HepG2 (cell line): ENCODE data around the gene OSBPL3. TPM values are rescaled to one million over a fixed set of nuclear protein-coding genes. Genes with fewer than 3 reads are reported as not detected.

Source experiments
- ATAC-seq: fragments of 200-7000 bp; cut with Tn5 transposase; 3 replicates; pipeline ENCODE4 v1.9.1; 2020; ENCODE audit warnings: mild to moderate bottlenecking, moderate library complexity
- BruUV-seq: library from RNA; stranded (reverse); fragments of 400-500 nt; replicated peaks from 2 replicates; lab custom pipeline; 2021; lab: Mats Ljungman, UMichigan
- CTCF ChIA-PET: fragments of 300-600 bp; formaldehyde crosslinking; extraction: SDS; loops from one replicate; lab custom pipeline; 2021; ENCODE audit warnings: low total read pairs, inconsistent platforms, low intra/inter-chr PET ratio; lab: Yijun Ruan, JAX
- POLR2A ChIA-PET: fragments of 350-600 bp; sonication (Branson Sonifier 250); formaldehyde crosslinking; loops from one replicate; lab custom pipeline; 2020; ENCODE audit warnings: antibody characterized with exemption, inconsistent platforms; lab: Yijun Ruan, JAX
- DNase-seq: peaks from one replicate; pipeline ENCODE4 v3.0.0-alpha.2; 2015; ENCODE audit warnings: low spot score
- FAIRE-seq: peaks from 3 replicates; lab custom pipeline; 2011; peaks lifted over from hg19 to GRCh38; lab: Jason Lieb, UNC
- H2AFZ ChIP-seq: one replicate; pipeline ENCODE4 v1.6.1; 2011; ENCODE audit warnings: low read length, inconsistent platforms
- H3K27ac ChIP-seq: fragments of 300-600 bp; 3 replicates; pipeline ENCODE4 v1.8.0; 2011; ENCODE audit warnings: mixed run types, mild to moderate bottlenecking, mixed read lengths, low read length, inconsistent platforms; ENCODE audit not compliant: insufficient read depth; ENCODE audit errors: extremely low read length
- H3K27me3 ChIP-seq, 2 experiments: fragments of 200-600 bp in 1 of 2; 2 replicates in 1 of 2; 3 replicates in 1 of 2; pipeline versions ENCODE4 v1.6.0 to v1.8.0; 2011; ENCODE audit warnings: low read length in 2 of 2, mild to moderate bottlenecking in 2 of 2, moderate library complexity in 2 of 2, inconsistent platforms in 1 of 2; ENCODE audit not compliant: insufficient read depth in 2 of 2, control insufficient read depth in 1 of 2
- H3K36me3 ChIP-seq, 2 experiments: fragments of 200-600 bp in 1 of 2; replicated peaks in 1 of 2; 2 replicates in 1 of 2; 3 replicates in 1 of 2; pipeline versions ENCODE4 v1.5.1 to v1.8.0; 2011; ENCODE audit warnings: low read length in 2 of 2, inconsistent platforms in 1 of 2; ENCODE audit not compliant: insufficient read depth in 2 of 2, control insufficient read depth in 1 of 2
- H3K4me1 ChIP-seq: 2 replicates; pipeline ENCODE4 v1.5.1; 2012; ENCODE audit warnings: low read length, inconsistent platforms; ENCODE audit not compliant: insufficient read depth
- H3K4me2 ChIP-seq: 2 replicates; pipeline ENCODE4 v1.6.0; 2011; ENCODE audit warnings: low read depth, low read length, inconsistent platforms
- H3K4me3 ChIP-seq, 3 experiments: fragments of 200-600 bp in 1 of 3; sonication (generic), shearing (Covaris generic) in 1 of 3; replicated peaks in 1 of 3; 2 replicates each; pipeline ENCODE4 v1.5.1; 2011 to 2016; ENCODE audit warnings: low read length in 3 of 3, inconsistent platforms in 2 of 3, low read depth in 2 of 3, mild to moderate bottlenecking in 2 of 3, control low read depth in 1 of 3, mixed read lengths in 1 of 3; ENCODE audit not compliant: insufficient read depth in 1 of 3
- H3K79me2 ChIP-seq: one replicate; pipeline ENCODE4 v1.6.1; 2011; ENCODE audit warnings: low read length, inconsistent platforms; ENCODE audit not compliant: insufficient read depth
- H3K9ac ChIP-seq: 2 replicates; pipeline ENCODE4 v1.6.0; 2011; ENCODE audit warnings: mild to moderate bottlenecking, low read depth, low read length, inconsistent platforms; ENCODE audit not compliant: insufficient read depth
- H3K9me3 ChIP-seq: 2 replicates; pipeline ENCODE4 v1.5.1; 2012; ENCODE audit warnings: mild to moderate bottlenecking, low read length
- H4K20me1 ChIP-seq: 2 replicates; pipeline ENCODE4 v1.6.0; 2011; ENCODE audit warnings: inconsistent platforms, mild to moderate bottlenecking, low read length, moderate library complexity; ENCODE audit not compliant: insufficient read depth
- ETV6 ChIP-seq: sonication (generic); formaldehyde crosslinking; conservative IDR thresholded peaks from 2 replicates; pipeline ENCODE4 v1.4.0; 2020; ENCODE audit warnings: missing genetic modification reagents
- GATAD1 ChIP-seq: IDR thresholded peaks from 2 replicates; pipeline ENCODE4 v1.6.1; 2016; ENCODE audit warnings: missing genetic modification reagents, missing compliant biosample characterization
- TOPORS ChIP-seq: sonication (generic); formaldehyde crosslinking; IDR thresholded peaks from 2 replicates; pipeline ENCODE4 v1.8.0; 2023; ENCODE audit warnings: mild to moderate bottlenecking, missing genetic modification reagents
- ZNF160 ChIP-seq: sonication (generic); formaldehyde crosslinking; IDR thresholded peaks from 2 replicates; pipeline ENCODE4 v1.8.0; 2022; ENCODE audit warnings: mild to moderate bottlenecking, inconsistent platforms, missing genetic modification reagents
- ZNF274 ChIP-seq: sonication (generic); formaldehyde crosslinking; IDR thresholded peaks from 2 replicates; pipeline ENCODE4 v1.5.1; 2020; ENCODE audit warnings: mild to moderate bottlenecking, missing genetic modification reagents
- ZNF788 ChIP-seq: sonication (generic); formaldehyde crosslinking; IDR thresholded peaks from 2 replicates; pipeline ENCODE4 v1.5.0; 2020; ENCODE audit warnings: mild to moderate bottlenecking, missing genetic modification reagents, borderline replicate concordance
- WGBS: methylation state at CpG from one replicate; pipeline ENCODE4 v1.1.6; 2017; ENCODE audit warnings: low lambda C conversion rate; 5-methylcytosine and 5-hydroxymethylcytosine counted together
- in situ Hi-C: cut with HindIII; loops from 2 replicates; pipeline ENCODE4 v1.10.0; 2017; ENCODE audit warnings: low pct_unique_long_range_greater_than_20kb; ENCODE audit not compliant: extremely low pct_ligation_motif_present
- intact Hi-C: fragments of 100-400 bp; cut with micrococcal nuclease; formaldehyde crosslinking; loops from one replicate; pipeline ENCODE4 v1.10.0; 2022; ENCODE audit not compliant: unreplicated experiment
- polyA plus RNA-seq, 8 experiments: library from polyadenylated mRNA; depleted of rRNA in 3 of 8; stranded (reverse) in 7 of 8; unstranded in 1 of 8; fragments of >200 nt; fragmentation: Illumina TruSeq in 4 of 8; extraction: Trizol in 4 of 8; gene quantifications; 2 replicates each; pipeline versions ENCODE4 v1.2.1 to v1.2.3, GENCODE V29; 2011 to 2016; ENCODE audit warnings: low read depth in 4 of 8, missing spikeins in 1 of 8, mixed read lengths in 1 of 8; ENCODE audit not compliant: insufficient read depth in 1 of 8
- total RNA-seq, 5 experiments: library from RNA; depleted of rRNA; stranded (reverse); fragments of >200 nt; fragmentation: Illumina TruSeq; extraction: Trizol; gene quantifications; 2 replicates each; pipeline ENCODE4 v1.2.3, GENCODE V29; 2016; ENCODE audit warnings: low read depth in 1 of 5
- TF ChIP-seq, protein P1 (sequence below): sonication (generic); formaldehyde crosslinking; conservative IDR thresholded peaks from 2 replicates; pipeline ENCODE4 v1.8.0; 2022; ENCODE audit warnings: low read depth, missing genetic modification reagents
- TF ChIP-seq, protein P2 (sequence below): sonication (generic); formaldehyde crosslinking; IDR thresholded peaks from 2 replicates; pipeline ENCODE4 v1.8.0; 2022; ENCODE audit warnings: mild to moderate bottlenecking, missing genetic modification reagents; ENCODE audit not compliant: insufficient replicate concordance
- TF ChIP-seq, protein P3 (sequence below): sonication (generic); formaldehyde crosslinking; IDR thresholded peaks from 2 replicates; pipeline ENCODE4; 2020; ENCODE audit warnings: missing genetic modification reagents, mild to moderate bottlenecking, borderline replicate concordance

Gene OSBPL3
- total and polyA plus RNA-seq, 2 of the 13 experiments (the other 11 are each of a cell fraction or from before 2014, with no cell fraction given), result 8.8 to 28.9 TPM

DNA sequence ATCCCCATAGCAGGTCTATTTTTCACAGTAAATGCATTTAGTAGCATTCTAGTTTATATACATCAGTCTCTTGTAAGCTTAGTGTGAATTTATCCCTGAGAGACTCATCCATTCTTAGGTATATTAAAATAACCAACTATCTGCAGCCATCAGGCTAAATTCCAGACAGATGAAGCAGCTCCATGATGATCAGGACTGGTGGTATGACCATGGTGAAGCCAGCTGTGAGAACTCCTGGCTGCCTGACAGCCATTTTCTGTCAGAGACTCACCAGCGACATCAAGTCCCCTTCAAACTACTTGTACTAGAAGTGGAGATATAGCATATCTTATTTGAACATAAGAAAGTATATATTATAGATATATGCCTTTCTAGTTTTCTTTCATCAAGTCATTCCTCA is 152.4 kb downstream of the OSBPL3 start (continued):
- TF ChIP-seq, protein P1, sequence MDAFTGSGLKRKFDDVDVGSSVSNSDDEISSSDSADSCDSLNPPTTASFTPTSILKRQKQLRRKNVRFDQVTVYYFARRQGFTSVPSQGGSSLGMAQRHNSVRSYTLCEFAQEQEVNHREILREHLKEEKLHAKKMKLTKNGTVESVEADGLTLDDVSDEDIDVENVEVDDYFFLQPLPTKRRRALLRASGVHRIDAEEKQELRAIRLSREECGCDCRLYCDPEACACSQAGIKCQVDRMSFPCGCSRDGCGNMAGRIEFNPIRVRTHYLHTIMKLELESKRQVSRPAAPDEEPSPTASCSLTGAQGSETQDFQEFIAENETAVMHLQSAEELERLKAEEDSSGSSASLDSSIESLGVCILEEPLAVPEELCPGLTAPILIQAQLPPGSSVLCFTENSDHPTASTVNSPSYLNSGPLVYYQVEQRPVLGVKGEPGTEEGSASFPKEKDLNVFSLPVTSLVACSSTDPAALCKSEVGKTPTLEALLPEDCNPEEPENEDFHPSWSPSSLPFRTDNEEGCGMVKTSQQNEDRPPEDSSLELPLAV (CRISPR knock-in tag), result no peak
- no peak for TF ChIP-seq GATAD1

DNA sequence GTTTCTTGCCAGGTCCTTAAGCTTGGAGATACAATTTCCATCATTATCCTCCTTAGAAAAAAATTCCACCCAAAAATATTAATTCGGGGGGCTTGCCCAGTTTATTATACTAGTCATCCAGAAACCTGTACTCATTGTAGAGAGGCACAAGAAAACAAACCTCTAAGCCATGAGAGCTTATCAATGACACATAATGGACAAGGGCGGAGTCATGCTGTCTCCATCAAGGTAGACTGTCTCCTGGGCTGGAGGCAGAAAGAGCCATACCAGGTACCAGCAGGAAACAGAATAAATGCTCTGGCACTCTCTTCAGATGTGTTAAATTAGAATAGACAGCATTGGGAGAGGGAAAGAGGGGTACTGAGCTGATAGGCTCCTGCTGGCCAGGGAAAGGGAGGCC is 153.0 kb downstream of the OSBPL3 start:
- no peaks in the 10 kb centered on the region for H4K20me1 ChIP-seq
- peak overlapping the region; percentile 35 for H3K9ac ChIP-seq
- H3K79me2 ChIP-seq, result peaks cover 2% of the 10 kb centered on the region
- 69% methylated on average over 2 of the region's 2 CpGs for WGBS
- intact Hi-C loops, result loop anchor here (2.0 kb wide), 1 partner anchor 16 kb away; no protein-coding TSS in a partner anchor
- peak overlapping the region in 1 of 3 experiments; percentile 36; a peak in 1 of 6 replicates for H3K4me3 ChIP-seq
- CTCF ChIA-PET, result no interaction called here
- H2AFZ ChIP-seq, result no peak overlapping the region
- no peak for DNase-seq
- no peak for FAIRE-seq
- H3K4me2 ChIP-seq, result peak overlapping the region; percentile 64; the same call in 1 of the 2 replicates
- no peak for ATAC-seq
- no peaks in the 10 kb centered on the region for H3K9me3 ChIP-seq
- TF ChIP-seq TOPORS (CRISPR knock-in tag) (no peak), ZNF788 (no peak), ZNF160 (no peak), ETV6 (no peak), ZNF274 (CRISPR knock-in tag) (no peak)
- TF ChIP-seq, protein P2, sequence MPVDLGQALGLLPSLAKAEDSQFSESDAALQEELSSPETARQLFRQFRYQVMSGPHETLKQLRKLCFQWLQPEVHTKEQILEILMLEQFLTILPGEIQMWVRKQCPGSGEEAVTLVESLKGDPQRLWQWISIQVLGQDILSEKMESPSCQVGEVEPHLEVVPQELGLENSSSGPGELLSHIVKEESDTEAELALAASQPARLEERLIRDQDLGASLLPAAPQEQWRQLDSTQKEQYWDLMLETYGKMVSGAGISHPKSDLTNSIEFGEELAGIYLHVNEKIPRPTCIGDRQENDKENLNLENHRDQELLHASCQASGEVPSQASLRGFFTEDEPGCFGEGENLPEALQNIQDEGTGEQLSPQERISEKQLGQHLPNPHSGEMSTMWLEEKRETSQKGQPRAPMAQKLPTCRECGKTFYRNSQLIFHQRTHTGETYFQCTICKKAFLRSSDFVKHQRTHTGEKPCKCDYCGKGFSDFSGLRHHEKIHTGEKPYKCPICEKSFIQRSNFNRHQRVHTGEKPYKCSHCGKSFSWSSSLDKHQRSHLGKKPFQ, result no peak
- TF ChIP-seq, protein P3, sequence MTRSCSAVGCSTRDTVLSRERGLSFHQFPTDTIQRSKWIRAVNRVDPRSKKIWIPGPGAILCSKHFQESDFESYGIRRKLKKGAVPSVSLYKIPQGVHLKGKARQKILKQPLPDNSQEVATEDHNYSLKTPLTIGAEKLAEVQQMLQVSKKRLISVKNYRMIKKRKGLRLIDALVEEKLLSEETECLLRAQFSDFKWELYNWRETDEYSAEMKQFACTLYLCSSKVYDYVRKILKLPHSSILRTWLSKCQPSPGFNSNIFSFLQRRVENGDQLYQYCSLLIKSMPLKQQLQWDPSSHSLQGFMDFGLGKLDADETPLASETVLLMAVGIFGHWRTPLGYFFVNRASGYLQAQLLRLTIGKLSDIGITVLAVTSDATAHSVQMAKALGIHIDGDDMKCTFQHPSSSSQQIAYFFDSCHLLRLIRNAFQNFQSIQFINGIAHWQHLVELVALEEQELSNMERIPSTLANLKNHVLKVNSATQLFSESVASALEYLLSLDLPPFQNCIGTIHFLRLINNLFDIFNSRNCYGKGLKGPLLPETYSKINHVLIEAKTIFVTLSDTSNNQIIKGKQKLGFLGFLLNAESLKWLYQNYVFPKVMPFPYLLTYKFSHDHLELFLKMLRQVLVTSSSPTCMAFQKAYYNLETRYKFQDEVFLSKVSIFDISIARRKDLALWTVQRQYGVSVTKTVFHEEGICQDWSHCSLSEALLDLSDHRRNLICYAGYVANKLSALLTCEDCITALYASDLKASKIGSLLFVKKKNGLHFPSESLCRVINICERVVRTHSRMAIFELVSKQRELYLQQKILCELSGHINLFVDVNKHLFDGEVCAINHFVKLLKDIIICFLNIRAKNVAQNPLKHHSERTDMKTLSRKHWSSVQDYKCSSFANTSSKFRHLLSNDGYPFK (CRISPR knock-in tag), result no peak
- TF ChIP-seq, all 625 proteins: peak for 0
- Histone ChIP-seq H3K36me3 (peaks cover 0 to 18% of the 10 kb centered on the region in 2 experiments; a peak in 2 of 5 replicates), H3K4me1 (peaks cover 32% of the 10 kb centered on the region), H3K27me3 (no peaks in the 10 kb centered on the region), H3K27ac (peak overlapping the region; percentile 75)
- in situ Hi-C loops, result no loop called here
- POLR2A ChIA-PET, result interaction anchor here (1.2 to 3.2 kb wide), 5 partner anchors 11 to 298 kb away, joined by 3 to 14 read pairs (median 4); partner anchors contain the start of genes CYCS and OSBPL3
- BruUV-seq, result no TSS peak
